GM23338 (cell line): ENCODE data around the gene SOX13. TPM values are rescaled to one million over a fixed set of nuclear protein-coding genes. Genes with fewer than 3 reads are reported as not detected.
A peak's percentile ranks its signal among the peaks of the same experiment; 100 is the strongest.

ENCODE experiments used
- ATAC-seq: fragments of 200-7000 bp; cut with Tn5 transposase; 3 replicates; pipeline ENCODE4 v1.9.1; 2020
- DNase-seq: peaks from one replicate; pipeline ENCODE4 v3.0.0-alpha.2; 2015; ENCODE audit warnings: low spot score
- H2AFZ ChIP-seq: fragments of 200-600 bp; sonication (generic); 2 replicates; pipeline ENCODE4 v1.8.0; 2016; ENCODE audit warnings: antibody characterized with exemption, mild to moderate bottlenecking, moderate library complexity
- H3F3A ChIP-seq: fragments of 200-600 bp; sonication (generic); replicated peaks from 2 replicates; pipeline ENCODE4 v1.8.0; 2017; ENCODE audit warnings: antibody characterized with exemption, mixed run types, low read depth
- H3K27ac ChIP-seq: fragments of 200-600 bp; sonication (generic); 2 replicates; pipeline ENCODE4 v1.6.1; 2016; ENCODE audit warnings: low read depth
- H3K27me3 ChIP-seq: fragments of 200-600 bp; sonication (generic); 2 replicates; pipeline ENCODE4 v1.8.0; 2016; ENCODE audit warnings: mild to moderate bottlenecking, mixed run types, moderate library complexity; ENCODE audit not compliant: insufficient read depth
- H3K36me3 ChIP-seq: fragments of 200-600 bp; sonication (generic); 2 replicates; pipeline ENCODE4 v1.8.0; 2016; ENCODE audit warnings: mild to moderate bottlenecking; ENCODE audit not compliant: insufficient read depth
- H3K4me1 ChIP-seq: fragments of 200-600 bp; sonication (generic); 2 replicates; pipeline ENCODE4 v1.8.0; 2016; ENCODE audit warnings: mild to moderate bottlenecking, moderate library complexity; ENCODE audit not compliant: insufficient read depth
- H3K4me2 ChIP-seq: fragments of 200-600 bp; sonication (generic); 2 replicates; pipeline ENCODE4 v1.7.1; 2017; ENCODE audit warnings: mixed run types
- H3K4me3 ChIP-seq: fragments of 200-600 bp; sonication (generic); 2 replicates; pipeline ENCODE4 v1.6.1; 2016; ENCODE audit warnings: mixed run types
- H3K79me2 ChIP-seq: fragments of 200-600 bp; sonication (generic); replicated peaks from 2 replicates; pipeline ENCODE4 v1.8.0; 2017; ENCODE audit warnings: mild to moderate bottlenecking; ENCODE audit not compliant: insufficient read depth
- H3K9me2 ChIP-seq: fragments of 200-600 bp; sonication (generic); 2 replicates; pipeline ENCODE4 v1.8.0; 2017; ENCODE audit not compliant: insufficient read depth
- H4K20me1 ChIP-seq: fragments of 200-600 bp; sonication (generic); replicated peaks from 2 replicates; pipeline ENCODE4 v1.8.0; 2017; ENCODE audit warnings: mild to moderate bottlenecking; ENCODE audit not compliant: insufficient read depth
- H3K27ac Mint-ChIP-seq: 2 replicates; pipeline ENCODE4 v1.8.0; 2020; ENCODE audit warnings: inconsistent platforms, mild to moderate bottlenecking, moderate library complexity, mixed read lengths
- H3K27me3 Mint-ChIP-seq: 3 replicates; pipeline ENCODE4 v1.8.0; 2022; ENCODE audit warnings: low read depth, mild to moderate bottlenecking, moderate library complexity, mixed read lengths, inconsistent platforms; ENCODE audit not compliant: insufficient read depth, poor library complexity
- H3K36me3 Mint-ChIP-seq: 3 replicates; pipeline ENCODE4 v1.8.0; 2021; ENCODE audit warnings: low read depth, mild to moderate bottlenecking, inconsistent platforms, moderate library complexity, mixed read lengths
- H3K4me1 Mint-ChIP-seq: 3 replicates; pipeline ENCODE4 v1.8.0; 2020; ENCODE audit warnings: mild to moderate bottlenecking, inconsistent platforms, mixed read lengths
- H3K4me3 Mint-ChIP-seq: 3 replicates; pipeline ENCODE4 v1.8.0; 2021; ENCODE audit warnings: moderate library complexity, mild to moderate bottlenecking, inconsistent platforms, mixed read lengths
- H3K9me3 Mint-ChIP-seq: 3 replicates; pipeline ENCODE4 v1.8.0; 2020; ENCODE audit warnings: moderate library complexity, mild to moderate bottlenecking, inconsistent platforms, mixed read lengths
- CREB1 ChIP-seq: fragments of 250-450 bp; sonication (Bioruptor Pico); IDR thresholded peaks from 2 replicates; pipeline ENCODE4 v1.5.0; 2020; ENCODE audit warnings: low read depth, mild to moderate bottlenecking, moderate library complexity
- ETS1 ChIP-seq: IDR thresholded peaks from 2 replicates; pipeline ENCODE4 v1.6.1; 2016; ENCODE audit warnings: antibody characterized with exemption
- EZH2 ChIP-seq: fragments of 200-600 bp; sonication (generic); IDR thresholded peaks from one replicate; pipeline ENCODE4 v1.8.0; 2017; ENCODE audit warnings: antibody characterized with exemption, mild to moderate bottlenecking, low read depth; ENCODE audit not compliant: unreplicated experiment
- POLR2AphosphoS5 ChIP-seq: IDR thresholded peaks from 2 replicates; pipeline ENCODE4 v1.6.1; 2016; ENCODE audit warnings: antibody characterized with exemption, low read depth
- REST ChIP-seq: IDR thresholded peaks from one replicate; pipeline ENCODE4 v1.6.1; 2018; ENCODE audit warnings: antibody characterized with exemption; ENCODE audit not compliant: unreplicated experiment
- polyA plus RNA-seq: library from polyadenylated mRNA; unstranded; fragments of >200 nt; fragmentation: Nextera tagmentation; extraction: Ambion mirVana; gene quantifications from 2 replicates; pipeline ENCODE4 v1.2.1, GENCODE V29; 2016
- total RNA-seq: library from RNA; depleted of rRNA; stranded (reverse); fragments of >200 nt; shearing (Covaris generic); gene quantifications from 2 replicates; pipeline ENCODE4 v1.2.3, GENCODE V29; 2014
- TF ChIP-seq, protein P1 (sequence below): fragments of 250-450 bp; sonication (Bioruptor Pico); IDR thresholded peaks from 2 replicates; pipeline ENCODE4 v1.5.0; 2020; ENCODE audit warnings: mild to moderate bottlenecking, moderate library complexity

Gene SOX13
- total and polyA plus RNA-seq, 2 experiments from 2014 or later, result 28.6 to 123 TPM

DNA sequence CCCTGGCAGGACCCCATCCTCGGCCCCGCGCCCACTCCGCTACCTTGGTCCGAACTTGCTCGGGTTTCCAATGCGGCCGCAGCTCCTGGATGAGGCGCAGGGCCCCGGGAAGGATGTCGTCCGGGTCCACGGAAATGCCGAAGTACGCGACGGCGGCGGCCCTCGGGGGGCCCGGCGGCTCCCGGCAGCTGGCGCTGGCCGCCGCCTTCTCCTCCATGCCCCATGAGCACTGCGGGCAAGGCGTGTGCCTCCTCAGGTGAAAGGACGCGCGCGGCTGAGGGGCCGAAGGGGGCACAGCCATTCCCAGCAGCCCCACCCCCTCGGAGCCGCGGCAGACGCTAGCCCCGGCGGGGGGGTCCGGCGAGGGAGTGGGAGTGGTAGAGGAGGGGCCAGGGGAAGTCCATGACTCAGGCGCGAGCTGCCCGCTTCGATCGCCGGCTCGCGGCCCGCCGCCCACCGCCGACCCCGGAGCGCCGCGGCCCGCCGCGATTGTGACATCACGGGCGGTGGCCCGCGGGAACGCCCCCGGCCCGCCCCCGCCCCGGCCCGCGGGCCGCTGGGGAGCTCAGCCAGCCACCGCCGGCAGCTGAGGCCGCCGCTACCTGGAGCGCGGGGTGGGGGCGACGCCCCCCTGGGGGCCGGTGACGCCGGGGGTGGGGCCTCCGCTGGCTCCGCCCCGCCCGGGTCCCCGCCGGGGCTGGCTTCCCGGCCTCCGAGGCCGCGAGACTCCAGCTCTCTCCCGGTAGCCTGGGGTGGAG lies 78.8 kb downstream of the SOX13 start, which contains the start of gene ETNK2:
TSS of gene ETNK2 (minus strand) at position 493 of the 758 bp plus-strand sequence. CDS start at position 301, 192 bp downstream.
- H3K27ac Mint-ChIP-seq, result no peak within 1 kb of the TSS
- H3K4me1 Mint-ChIP-seq, result peaks cover 48% of the 10 kb centered on the region
- peak within 1 kb of the TSS; percentile 81 for H3K4me3 Mint-ChIP-seq
- H3K9me2 ChIP-seq, result no peaks in the 10 kb centered on the region
- peaks cover 26% of the 10 kb centered on the region for H3K27me3 Mint-ChIP-seq
- no peaks in the 10 kb centered on the region for H3K9me3 Mint-ChIP-seq
- DNase-seq (peak; percentile 65), ATAC-seq (peak; percentile 20)
- peak within 1 kb of the TSS; percentile 85 for H3K4me3 ChIP-seq
- H3K36me3 ChIP-seq, result no peaks in the 10 kb centered on the region
- H3K27me3 ChIP-seq, result peaks cover 19% of the 10 kb centered on the region; the same call in 1 of the 2 replicates
- H3K4me1 ChIP-seq, result peaks cover 31% of the 10 kb centered on the region
- H3K27ac ChIP-seq, result no peak within 1 kb of the TSS
- H3K36me3 Mint-ChIP-seq, result no peaks in the 10 kb centered on the region; the same call in 1 of the 3 replicates
- no peaks in the 10 kb centered on the region for H4K20me1 ChIP-seq
- H3K79me2 ChIP-seq, result no peaks in the 10 kb centered on the region
- H3K4me2 ChIP-seq, result peak within 1 kb of the TSS; percentile 92
- TF ChIP-seq POLR2AphosphoS5 (0 out of 2 replicates have a peak, but pooled peaks have one; percentile 40), CREB1 (CRISPR knock-in tag) (peak; percentile 70), EZH2 (no peak)
- peak within 1 kb of the TSS; percentile 97 for H2AFZ ChIP-seq
- H3F3A ChIP-seq, result no peaks in the 10 kb centered on the region; the same call in 1 of the 2 replicates

DNA sequence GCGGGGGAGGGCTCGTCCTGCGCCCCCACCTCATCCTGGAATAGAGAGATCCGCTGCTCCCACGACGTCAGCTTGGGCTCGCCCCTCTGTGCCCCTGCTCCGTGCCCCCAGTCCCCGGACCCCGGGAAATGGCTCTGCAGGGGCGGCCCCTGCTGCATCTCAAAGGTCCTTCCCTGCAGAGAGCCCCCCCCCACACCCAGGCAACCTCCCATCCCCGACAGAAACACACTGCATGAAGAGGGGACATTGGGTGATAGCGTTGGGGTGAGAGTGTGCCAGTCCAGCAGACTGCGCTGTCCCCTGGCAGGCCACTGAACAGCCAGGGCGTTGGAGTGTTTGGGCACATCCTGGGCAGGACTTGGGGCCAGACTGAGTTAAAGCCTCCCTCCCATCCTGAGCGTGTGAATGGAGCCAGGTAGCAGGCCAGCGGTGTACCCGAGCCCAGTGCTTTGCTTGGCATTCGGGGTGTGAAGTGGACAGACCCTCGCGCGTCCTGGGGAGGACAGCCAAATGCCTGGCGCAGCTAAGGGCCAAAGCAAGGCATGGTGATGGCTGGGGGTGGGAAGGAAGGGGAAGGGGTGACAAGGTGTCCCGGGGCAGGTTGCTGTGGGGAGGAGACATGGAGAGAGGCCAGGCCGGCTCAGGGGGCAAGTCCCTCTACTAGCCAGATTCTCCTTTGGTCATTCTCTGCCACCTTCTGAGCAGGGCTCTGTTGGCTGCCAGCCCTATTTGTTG lies 79.6 kb downstream of the SOX13 start:
- peak overlapping the region; percentile 97 for H2AFZ ChIP-seq
- ATAC-seq (peak; percentile 14), DNase-seq (peak; percentile 38)
- H3K9me2 ChIP-seq, result no peaks in the 10 kb centered on the region
- no peaks in the 10 kb centered on the region for H4K20me1 ChIP-seq
- no peak overlapping the region for H3K27ac ChIP-seq
- no peaks in the 10 kb centered on the region; the same call in 1 of the 2 replicates for H3F3A ChIP-seq
- Mint-ChIP-seq H3K4me3 (peak overlapping the region; percentile 81), H3K27ac (no peak overlapping the region), H3K9me3 (no peaks in the 10 kb centered on the region), H3K27me3 (peaks cover 23% of the 10 kb centered on the region), H3K36me3 (no peaks in the 10 kb centered on the region; the same call in 1 of the 3 replicates), H3K4me1 (peaks cover 41% of the 10 kb centered on the region)
- H3K4me2 ChIP-seq, result peak overlapping the region; percentile 92
- no peaks in the 10 kb centered on the region for H3K36me3 ChIP-seq
- peaks cover 24% of the 10 kb centered on the region for H3K4me1 ChIP-seq
- no peaks in the 10 kb centered on the region for H3K79me2 ChIP-seq
- peak overlapping the region; percentile 85 for H3K4me3 ChIP-seq
- peaks cover 19% of the 10 kb centered on the region; the same call in 1 of the 2 replicates for H3K27me3 ChIP-seq
- TF ChIP-seq CREB1 (CRISPR knock-in tag) (no peak), REST (no peak), ETS1 (no peak), EZH2 (no peak)
- TF ChIP-seq, protein P1, sequence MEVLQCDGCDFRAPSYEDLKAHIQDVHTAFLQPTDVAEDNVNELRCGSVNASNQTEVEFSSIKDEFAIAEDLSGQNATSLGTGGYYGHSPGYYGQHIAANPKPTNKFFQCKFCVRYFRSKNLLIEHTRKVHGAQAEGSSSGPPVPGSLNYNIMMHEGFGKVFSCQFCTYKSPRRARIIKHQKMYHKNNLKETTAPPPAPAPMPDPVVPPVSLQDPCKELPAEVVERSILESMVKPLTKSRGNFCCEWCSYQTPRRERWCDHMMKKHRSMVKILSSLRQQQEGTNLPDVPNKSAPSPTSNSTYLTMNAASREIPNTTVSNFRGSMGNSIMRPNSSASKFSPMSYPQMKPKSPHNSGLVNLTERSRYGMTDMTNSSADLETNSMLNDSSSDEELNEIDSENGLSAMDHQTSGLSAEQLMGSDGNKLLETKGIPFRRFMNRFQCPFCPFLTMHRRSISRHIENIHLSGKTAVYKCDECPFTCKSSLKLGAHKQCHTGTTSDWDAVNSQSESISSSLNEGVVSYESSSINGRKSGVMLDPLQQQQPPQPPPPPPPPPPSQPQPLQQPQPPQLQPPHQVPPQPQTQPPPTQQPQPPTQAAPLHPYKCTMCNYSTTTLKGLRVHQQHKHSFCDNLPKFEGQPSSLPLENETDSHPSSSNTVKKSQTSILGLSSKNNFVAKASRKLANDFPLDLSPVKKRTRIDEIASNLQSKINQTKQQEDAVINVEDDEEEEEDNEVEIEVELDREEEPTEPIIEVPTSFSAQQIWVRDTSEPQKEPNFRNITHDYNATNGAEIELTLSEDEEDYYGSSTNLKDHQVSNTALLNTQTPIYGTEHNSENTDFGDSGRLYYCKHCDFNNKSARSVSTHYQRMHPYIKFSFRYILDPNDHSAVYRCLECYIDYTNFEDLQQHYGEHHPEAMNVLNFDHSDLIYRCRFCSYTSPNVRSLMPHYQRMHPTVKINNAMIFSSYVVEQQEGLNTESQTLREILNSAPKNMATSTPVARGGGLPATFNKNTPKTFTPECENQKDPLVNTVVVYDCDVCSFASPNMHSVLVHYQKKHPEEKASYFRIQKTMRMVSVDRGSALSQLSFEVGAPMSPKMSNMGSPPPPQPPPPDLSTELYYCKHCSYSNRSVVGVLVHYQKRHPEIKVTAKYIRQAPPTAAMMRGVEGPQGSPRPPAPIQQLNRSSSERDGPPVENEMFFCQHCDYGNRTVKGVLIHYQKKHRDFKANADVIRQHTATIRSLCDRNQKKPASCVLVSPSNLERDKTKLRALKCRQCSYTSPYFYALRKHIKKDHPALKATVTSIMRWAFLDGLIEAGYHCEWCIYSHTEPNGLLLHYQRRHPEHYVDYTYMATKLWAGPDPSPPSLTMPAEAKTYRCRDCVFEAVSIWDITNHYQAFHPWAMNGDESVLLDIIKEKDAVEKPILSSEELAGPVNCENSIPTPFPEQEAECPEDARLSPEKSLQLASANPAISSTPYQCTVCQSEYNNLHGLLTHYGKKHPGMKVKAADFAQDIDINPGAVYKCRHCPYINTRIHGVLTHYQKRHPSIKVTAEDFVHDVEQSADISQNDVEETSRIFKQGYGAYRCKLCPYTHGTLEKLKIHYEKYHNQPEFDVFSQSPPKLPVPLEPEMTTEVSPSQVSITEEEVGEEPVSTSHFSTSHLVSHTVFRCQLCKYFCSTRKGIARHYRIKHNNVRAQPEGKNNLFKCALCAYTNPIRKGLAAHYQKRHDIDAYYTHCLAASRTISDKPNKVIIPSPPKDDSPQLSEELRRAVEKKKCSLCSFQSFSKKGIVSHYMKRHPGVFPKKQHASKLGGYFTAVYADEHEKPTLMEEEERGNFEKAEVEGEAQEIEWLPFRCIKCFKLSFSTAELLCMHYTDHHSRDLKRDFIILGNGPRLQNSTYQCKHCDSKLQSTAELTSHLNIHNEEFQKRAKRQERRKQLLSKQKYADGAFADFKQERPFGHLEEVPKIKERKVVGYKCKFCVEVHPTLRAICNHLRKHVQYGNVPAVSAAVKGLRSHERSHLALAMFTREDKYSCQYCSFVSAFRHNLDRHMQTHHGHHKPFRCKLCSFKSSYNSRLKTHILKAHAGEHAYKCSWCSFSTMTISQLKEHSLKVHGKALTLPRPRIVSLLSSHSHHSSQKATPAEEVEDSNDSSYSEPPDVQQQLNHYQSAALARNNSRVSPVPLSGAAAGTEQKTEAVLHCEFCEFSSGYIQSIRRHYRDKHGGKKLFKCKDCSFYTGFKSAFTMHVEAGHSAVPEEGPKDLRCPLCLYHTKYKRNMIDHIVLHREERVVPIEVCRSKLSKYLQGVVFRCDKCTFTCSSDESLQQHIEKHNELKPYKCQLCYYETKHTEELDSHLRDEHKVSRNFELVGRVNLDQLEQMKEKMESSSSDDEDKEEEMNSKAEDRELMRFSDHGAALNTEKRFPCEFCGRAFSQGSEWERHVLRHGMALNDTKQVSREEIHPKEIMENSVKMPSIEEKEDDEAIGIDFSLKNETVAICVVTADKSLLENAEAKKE (CRISPR knock-in tag), result no peak
